Measurements from ENCODE around the gene LASP1NB.
"Not testable (repeated sequence)": the region's sequence is repeated elsewhere in the genome, so short reads cannot be mapped to it uniquely, and the experiment has no call there.

Gene LASP1NB

GRCh38 chr17:38970804-38971203, 45.4 kb downstream of the LASP1NB start:
- TF ChIP-seq TSHZ2 (CRISPR knock-in tag; IDR thresholded peaks at IDR 0.05) (no peak), ZNF8 (CRISPR knock-in tag; IDR thresholded peaks at IDR 0.05) (no peak), ISL1 (CRISPR knock-in tag; IDR thresholded peaks at IDR 0.05) (no peak), POU6F1 (CRISPR knock-in tag; IDR thresholded peaks at IDR 0.05; ENCODE audit: borderline replicate concordance, low read depth) (no peak), PPARA (CRISPR knock-in tag; IDR thresholded peaks at IDR 0.05; ENCODE audit: borderline replicate concordance) (no peak), PATZ1 (CRISPR knock-in tag; IDR thresholded peaks at IDR 0.05; ENCODE audit: borderline replicate concordance) (no peak), CSRNP3 (CRISPR knock-in tag; IDR thresholded peaks at IDR 0.05) (no peak), ZC3H10 (CRISPR knock-in tag; IDR thresholded peaks at IDR 0.05) (no peak), ZFP30 (CRISPR knock-in tag; IDR thresholded peaks at IDR 0.05) (no peak)
- ATAC-seq: no peak

GRCh38 chr17:38976187-38976551, 50.8 kb downstream of the LASP1NB start:
- ATAC-seq: not testable (repeated sequence)

- TF ChIP-seq ZFP3 (CRISPR knock-in tag; IDR thresholded peaks at IDR 0.05) (no peak), RARB (CRISPR knock-in tag; IDR thresholded peaks at IDR 0.05) (no peak), CSDC2 (CRISPR knock-in tag; IDR thresholded peaks at IDR 0.05) (no peak), ARNTL (CRISPR knock-in tag; IDR thresholded peaks at IDR 0.05; ENCODE audit: borderline replicate concordance, low read depth) (no peak), ZNF565 (CRISPR knock-in tag; conservative IDR thresholded peaks at IDR 0.05; ENCODE audit: low read depth) (no peak), BACH2 (CRISPR knock-in tag; IDR thresholded peaks at IDR 0.05; ENCODE audit: borderline replicate concordance) (no peak), GLIS3 (CRISPR knock-in tag; IDR thresholded peaks at IDR 0.05) (no peak), TSHZ2 (CRISPR knock-in tag; IDR thresholded peaks at IDR 0.05) (no peak), SNAI2 (CRISPR knock-in tag; IDR thresholded peaks at IDR 0.05) (no peak), CREB5 (CRISPR knock-in tag; IDR thresholded peaks at IDR 0.05; ENCODE audit: low read depth) (no peak), ZNF8 (CRISPR knock-in tag; IDR thresholded peaks at IDR 0.05) (no peak), PPARA (CRISPR knock-in tag; IDR thresholded peaks at IDR 0.05; ENCODE audit: borderline replicate concordance) (no peak), ISL1 (CRISPR knock-in tag; IDR thresholded peaks at IDR 0.05) (no peak), ZFP30 (CRISPR knock-in tag; IDR thresholded peaks at IDR 0.05) (no peak), ESRRG (CRISPR knock-in tag; IDR thresholded peaks at IDR 0.05) (no peak), CSRNP3 (CRISPR knock-in tag; IDR thresholded peaks at IDR 0.05) (no peak), OSR1 (CRISPR knock-in tag; IDR thresholded peaks at IDR 0.05) (no peak), ZNF70 (CRISPR knock-in tag; IDR thresholded peaks at IDR 0.05) (no peak)
- no peak for ATAC-seq
Measured at GRCh38 chr17:38978180-38978579, 52.8 kb downstream of the LASP1NB start.
